GM12878 (cell line): ENCODE results near the gene MAN1B1. TPM values are rescaled to one million over a fixed set of nuclear protein-coding genes. Genes with fewer than 3 reads are reported as not detected.

Experiments used
- BHLHE40 ChIP-seq, 2 experiments: fragments of 450-650 bp in 1 of 2; IDR thresholded peaks; 2 replicates each; pipeline ENCODE4 v1.6.1; 2011 to 2017; ENCODE audit warnings: low read depth in 2 of 2, borderline replicate concordance in 1 of 2, improper control_type of control experiment in 1 of 2, low read length in 1 of 2, mild to moderate bottlenecking in 1 of 2
- BRCA1 ChIP-seq: IDR thresholded peaks from 2 replicates; pipeline ENCODE4 v1.6.1; 2011; ENCODE audit warnings: low read depth, low read length, improper control_type of control experiment
- E4F1 ChIP-seq: fragments of 450-650 bp; IDR thresholded peaks from 2 replicates; pipeline ENCODE4 v1.6.1; 2018; ENCODE audit warnings: borderline replicate concordance, mild to moderate bottlenecking; ENCODE audit not compliant: partially characterized antibody
- EED ChIP-seq: sonication (generic); IDR thresholded peaks from 2 replicates; pipeline ENCODE4 v1.6.1; 2016; ENCODE audit warnings: antibody characterized with exemption, low read depth
- HSF1 ChIP-seq: fragments of 150-350 bp; IDR thresholded peaks from 2 replicates; pipeline ENCODE4 v1.6.1; 2014; ENCODE audit warnings: mild to moderate bottlenecking, low read depth, low read length
- KDM1A ChIP-seq: fragments of 200-600 bp; sonication (generic); IDR thresholded peaks from 2 replicates; pipeline ENCODE4 v1.6.1; 2016; ENCODE audit warnings: borderline replicate concordance
- MEF2B ChIP-seq: fragments of 450-650 bp; IDR thresholded peaks from 2 replicates; pipeline ENCODE4 v1.6.1; 2018; ENCODE audit warnings: mild to moderate bottlenecking, moderate library complexity; ENCODE audit not compliant: partially characterized antibody, poor library complexity, severe bottlenecking
- NBN ChIP-seq: fragments of 450-650 bp; IDR thresholded peaks from 2 replicates; pipeline ENCODE4 v1.6.1; 2016
- NFXL1 ChIP-seq: fragments of 450-650 bp; IDR thresholded peaks from 2 replicates; pipeline ENCODE4 v1.6.1; 2017; ENCODE audit warnings: antibody characterized with exemption, mild to moderate bottlenecking, borderline replicate concordance
- POLR2AphosphoS2 ChIP-seq: IDR thresholded peaks from 2 replicates; pipeline ENCODE4 v1.6.1; 2011; ENCODE audit warnings: low read depth, mild to moderate bottlenecking, low read length, improper control_type of control experiment, moderate library complexity
- PRDM15 ChIP-seq: fragments of 450-650 bp; formaldehyde crosslinking; IDR thresholded peaks from 2 replicates; pipeline ENCODE4 v1.4.0; 2020; ENCODE audit warnings: mild to moderate bottlenecking, moderate library complexity
- RAD51 ChIP-seq: fragments of 450-650 bp; IDR thresholded peaks from 2 replicates; pipeline ENCODE4 v1.6.1; 2016; ENCODE audit warnings: moderate library complexity, mild to moderate bottlenecking, inconsistent platforms
- SPI1 ChIP-seq: IDR thresholded peaks from 2 replicates; pipeline ENCODE4 v1.6.1; 2011; ENCODE audit warnings: low read depth, mild to moderate bottlenecking, low read length, moderate library complexity, borderline replicate concordance; ENCODE audit not compliant: insufficient read depth
- ZBTB40 ChIP-seq: fragments of 450-650 bp; IDR thresholded peaks from 2 replicates; pipeline ENCODE4 v1.6.1; 2016; ENCODE audit warnings: mild to moderate bottlenecking, moderate library complexity, borderline replicate concordance
- polyA plus RNA-seq, 11 experiments: library from polyadenylated mRNA; depleted of rRNA in 4 of 11; unstranded in 6 of 11; stranded (reverse) in 5 of 11; fragments of >200 nt; fragmentation: Nextera tagmentation in 4 of 11; fragmentation: Illumina TruSeq in 1 of 11; extraction: Ambion mirVana in 4 of 11; extraction: Trizol in 1 of 11; gene quantifications; 1 replicate in 1 of 11; 2 replicates in 10 of 11; pipeline versions ENCODE4 v1.2.1 to v1.2.3, GENCODE V29; 2011 to 2016; ENCODE audit warnings: inconsistent platforms in 2 of 11, missing spikeins in 2 of 11, low read depth in 1 of 11
- total RNA-seq, 4 experiments: library from RNA; depleted of rRNA in 3 of 4; stranded (reverse); fragments of >200 nt in 3 of 4; fragmentation: Illumina TruSeq in 1 of 4; extraction: Trizol in 1 of 4; gene quantifications; 2 replicates each; pipeline versions ENCODE4 v1.2.1 to v1.2.3, GENCODE V29; 2013 to 2021

MAN1B1 gene
- total and polyA plus RNA-seq, 10 of the 15 experiments (the other 5 are each of a cell fraction or from before 2014, with no cell fraction given): 0.71 to 34.1 (median 22.7) TPM

GRCh38 chr9:137074657-137075274, 12.0 kb upstream of the MAN1B1 start (continued):
- peak; percentile 78 for TF ChIP-seq PRDM15 (CRISPR knock-in tag)
- no peak for TF ChIP-seq NFXL1
- TF ChIP-seq EED: no peak
- TF ChIP-seq ZBTB40: peak; percentile 32; the same call in 1 of the 2 replicates
- peak; percentile 59 for TF ChIP-seq MEF2B
- peak; percentile 51; the same call in 1 of the 2 replicates for TF ChIP-seq NBN
- no peak for TF ChIP-seq BRCA1
- TF ChIP-seq RAD51: no peak
- no peak for TF ChIP-seq HSF1
- TF ChIP-seq BHLHE40 (IDR thresholded peaks at IDR 0.05; ENCODE audit: borderline replicate concordance in 1 of 2, low read depth in 2 of 2, low read length in 1 of 2): peak in 1 of 2 experiments; percentile 62; a peak in 2 of 4 replicates
- TF ChIP-seq KDM1A: no peak
- TF ChIP-seq E4F1: no peak
- no peak for TF ChIP-seq POLR2AphosphoS2
- peak; percentile 65; the same call in 1 of the 2 replicates for TF ChIP-seq SPI1
